GM19023 (cell line): ENCODE measurements around the gene PNPLA5.

ENCODE experiments used
- ATAC-seq: cut with Tn5 transposase; IDR thresholded peaks from one replicate; pipeline ENCODE4 v1.9.1; 2021; ENCODE audit warnings: mild to moderate bottlenecking, moderate library complexity; ENCODE audit not compliant: unreplicated experiment

PNPLA5 gene

DNA sequence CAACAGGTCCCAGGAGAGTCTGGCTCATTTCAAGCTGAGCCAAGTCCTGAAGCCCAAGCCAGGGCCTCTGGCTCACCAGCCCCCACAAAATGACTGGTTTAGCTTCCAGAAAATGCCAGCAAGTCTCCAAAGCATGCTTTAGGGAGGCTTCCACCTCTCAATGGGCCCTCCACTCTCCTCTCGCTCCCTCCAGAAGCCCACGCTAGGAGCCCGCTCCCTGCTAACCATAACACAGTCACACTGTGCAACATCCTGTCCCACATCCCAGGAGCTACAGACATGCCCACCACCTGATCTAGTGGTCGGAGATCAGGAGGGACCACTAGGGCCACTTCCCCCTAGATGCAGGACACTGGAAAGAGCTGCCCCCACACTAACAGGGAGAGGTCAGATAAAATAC, 36.4 kb downstream of the PNPLA5 start:
- no peak for ATAC-seq

DNA sequence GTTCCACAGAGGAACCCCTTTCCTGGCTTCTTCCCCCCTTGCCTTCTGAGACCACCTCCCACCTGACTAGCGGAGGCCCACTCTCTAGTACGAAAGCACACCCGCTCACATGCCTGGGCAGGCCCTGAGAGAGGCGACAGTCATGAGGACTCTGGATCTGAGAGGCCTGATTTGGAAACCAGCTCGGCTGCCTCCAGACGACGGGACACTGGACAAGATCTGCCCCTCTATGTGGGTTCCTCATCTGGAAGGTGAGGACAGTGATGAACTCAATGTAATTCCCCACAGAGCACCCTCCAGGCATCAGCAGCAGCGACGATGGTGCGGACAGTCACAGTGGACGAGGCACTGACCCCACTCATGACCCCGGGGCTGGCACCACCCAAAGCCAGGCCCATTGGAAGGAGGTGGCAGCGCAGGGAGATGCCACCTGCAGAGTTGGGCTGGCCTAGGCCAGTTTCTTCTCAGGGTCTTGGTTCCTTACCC, 37.0 kb downstream of the PNPLA5 start:
- ATAC-seq = no peak

DNA sequence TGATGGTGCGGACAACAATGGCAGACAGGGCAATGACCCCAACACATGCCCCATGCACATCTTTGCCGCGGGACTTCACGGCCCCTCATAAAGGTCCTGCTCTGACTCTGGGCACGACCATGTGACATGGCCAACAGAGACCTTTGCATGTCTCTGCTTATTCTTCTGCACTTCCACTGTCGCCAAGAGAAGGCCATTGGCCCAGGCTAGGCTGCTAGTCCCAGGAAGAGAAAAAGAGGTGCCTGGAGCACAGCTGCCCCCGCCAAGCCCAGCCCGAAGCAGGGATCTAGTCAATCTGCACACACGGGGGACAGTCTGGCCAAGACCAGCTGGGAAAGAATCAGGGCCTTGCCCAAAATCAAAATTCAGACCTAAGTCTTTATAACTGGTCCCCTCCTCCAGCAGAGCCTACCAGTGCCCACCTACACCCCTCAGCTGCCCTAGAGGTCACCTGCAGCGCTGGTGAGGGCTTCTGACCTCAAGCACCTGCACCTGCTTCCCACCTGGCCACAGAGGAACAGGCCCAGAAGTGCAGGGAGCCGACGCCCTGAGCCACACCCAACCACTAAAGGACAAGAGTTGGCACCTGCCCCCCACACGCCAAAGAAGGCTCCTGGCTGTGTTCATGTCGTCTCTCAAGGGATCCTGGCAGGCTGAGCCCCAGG, 37.6 kb downstream of the PNPLA5 start:
- ATAC-seq = no peak

DNA sequence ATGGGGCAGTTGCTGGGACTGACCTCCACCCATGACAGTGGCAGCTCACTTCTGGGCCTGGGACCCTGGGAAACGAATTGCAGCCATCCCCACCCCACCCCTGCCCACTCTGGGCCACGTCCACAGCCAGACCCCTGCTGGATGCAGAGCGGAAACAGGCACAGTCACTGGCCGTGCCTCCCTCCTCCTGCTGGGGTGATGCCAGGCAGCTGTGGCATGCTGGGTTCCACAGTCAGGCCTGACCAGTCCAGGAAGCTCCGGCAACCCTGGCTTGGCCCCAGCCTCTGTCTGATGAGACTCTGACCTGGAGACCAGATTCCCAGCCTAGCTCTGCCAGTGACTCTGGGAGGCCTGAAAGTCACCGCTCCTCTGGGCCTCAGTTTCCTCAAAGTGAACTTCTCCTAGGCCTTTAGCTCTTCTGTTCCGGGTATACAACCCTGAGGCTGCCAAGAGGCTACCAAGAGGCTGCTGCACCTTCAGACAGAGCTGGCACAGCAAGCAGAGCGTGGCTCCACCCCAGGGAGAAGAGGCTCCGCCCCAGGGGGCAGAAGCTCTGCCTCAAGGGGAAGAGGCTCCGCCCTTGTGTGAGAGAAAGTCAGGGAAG, 38.4 kb downstream of the PNPLA5 start:
- no peak for ATAC-seq

DNA sequence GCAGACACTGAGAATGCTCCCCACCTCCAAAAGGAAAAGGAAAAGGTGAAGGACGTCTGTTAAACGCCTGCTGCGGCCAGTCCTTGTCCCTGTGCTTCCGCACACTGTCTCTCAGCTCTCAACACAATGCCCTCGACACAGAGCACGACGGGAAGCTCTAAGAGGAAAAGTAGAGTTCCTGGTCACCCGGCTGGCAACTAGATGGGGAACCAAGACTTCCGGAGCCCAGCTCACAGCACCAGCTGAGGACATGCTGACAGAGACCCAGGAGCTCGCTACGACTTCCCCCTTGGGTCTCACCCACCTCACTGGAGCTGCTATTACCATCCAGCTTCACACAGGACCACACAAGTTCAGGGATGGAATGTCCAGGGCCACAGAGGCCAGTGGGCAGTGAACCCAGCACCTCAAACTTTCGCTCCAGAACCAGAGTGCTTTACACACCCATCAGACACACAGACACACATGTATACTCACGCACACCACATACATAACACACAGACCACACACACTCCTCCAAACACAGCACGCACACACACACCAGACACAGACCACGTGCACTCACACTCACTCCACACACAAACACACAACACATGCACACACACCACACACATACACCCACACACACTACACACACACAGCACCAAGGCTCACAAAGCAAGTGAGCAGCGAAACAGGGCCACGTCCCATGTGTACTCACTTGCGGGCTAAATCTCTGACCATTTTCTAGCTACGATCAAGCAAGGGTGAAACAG, 39.1 kb downstream of the PNPLA5 start:
- no peak for ATAC-seq

DNA sequence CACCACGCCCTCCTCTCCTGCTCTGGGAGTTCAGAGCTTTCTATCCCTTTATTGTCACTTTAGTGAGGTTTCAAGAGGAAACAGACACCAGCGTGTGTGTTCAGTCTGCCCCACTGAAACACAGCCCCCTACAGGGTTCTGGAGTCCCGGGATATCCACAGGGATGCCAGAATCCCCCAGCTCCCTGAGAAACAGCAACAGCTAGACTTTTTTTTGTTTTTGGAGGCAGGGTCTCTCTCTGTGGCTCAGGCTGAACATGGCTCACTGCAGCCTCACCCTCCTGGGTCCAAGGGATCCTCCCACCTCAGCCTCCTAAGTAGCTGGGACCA, 39.9 kb downstream of the PNPLA5 start:
- ATAC-seq = no peak

DNA sequence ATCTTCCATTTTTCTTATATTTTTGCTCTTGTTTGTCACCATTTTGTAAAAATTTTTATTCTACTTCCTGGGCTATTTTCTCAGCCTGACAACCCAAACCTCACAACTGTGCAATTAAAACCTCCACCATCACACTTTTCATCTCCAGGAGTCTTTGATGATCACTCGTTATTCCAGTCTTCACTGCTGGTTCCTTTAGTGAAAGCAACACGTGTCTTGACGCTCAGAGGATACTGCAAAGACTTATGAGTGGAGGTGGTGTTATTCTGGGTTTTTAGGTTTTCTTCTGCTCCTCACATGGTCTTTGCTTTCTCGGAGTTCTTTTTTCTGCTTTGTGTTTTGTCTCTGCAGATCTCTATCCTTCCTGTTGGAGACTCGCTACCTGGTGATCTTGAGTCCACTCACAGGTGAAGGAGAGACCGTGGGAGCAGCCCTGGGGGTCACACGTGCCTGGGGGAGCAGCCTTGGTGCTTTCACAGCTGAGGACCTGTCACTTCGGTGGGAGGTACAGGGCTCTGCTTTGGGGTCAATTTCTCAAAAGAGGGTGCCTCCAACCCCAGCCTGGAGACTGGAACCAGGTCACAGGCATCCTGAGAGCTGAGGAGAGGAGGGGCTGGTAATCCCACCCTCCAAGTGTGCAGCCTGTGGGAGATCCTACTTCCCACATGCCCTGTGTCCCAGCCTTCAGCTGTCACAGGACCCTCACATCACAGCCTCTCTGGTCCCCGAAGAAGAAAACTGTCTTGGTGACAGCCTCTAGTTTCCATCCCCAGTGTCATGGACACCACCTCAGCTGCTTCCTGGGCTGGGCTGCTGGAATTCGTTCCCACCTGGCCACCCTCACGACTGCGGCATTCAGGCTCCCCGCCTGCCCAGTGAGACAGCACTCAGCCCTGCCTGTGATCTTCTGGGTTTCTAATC, 40.5 kb downstream of the PNPLA5 start:
- ATAC-seq = no peak

DNA sequence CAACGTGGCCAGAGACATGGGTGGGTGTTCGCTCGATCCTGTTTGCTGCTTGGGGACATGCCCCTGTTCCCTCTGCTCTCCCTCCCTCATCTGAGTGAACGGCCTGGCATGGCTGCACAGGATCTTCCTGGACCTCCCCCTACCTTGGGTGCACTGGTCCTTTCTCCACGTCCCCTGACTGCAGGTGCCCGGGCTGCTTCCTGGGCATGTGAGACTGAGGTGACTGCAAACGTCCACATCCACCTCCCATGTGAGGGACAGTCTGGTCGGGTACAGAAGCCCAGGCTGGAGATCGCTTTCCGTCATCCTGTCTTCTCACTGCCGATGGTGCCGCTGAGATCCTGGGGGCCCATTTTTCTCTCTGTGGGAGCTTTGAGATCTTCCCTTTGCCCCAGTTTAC, 41.3 kb downstream of the PNPLA5 start:
- ATAC-seq = no peak

DNA sequence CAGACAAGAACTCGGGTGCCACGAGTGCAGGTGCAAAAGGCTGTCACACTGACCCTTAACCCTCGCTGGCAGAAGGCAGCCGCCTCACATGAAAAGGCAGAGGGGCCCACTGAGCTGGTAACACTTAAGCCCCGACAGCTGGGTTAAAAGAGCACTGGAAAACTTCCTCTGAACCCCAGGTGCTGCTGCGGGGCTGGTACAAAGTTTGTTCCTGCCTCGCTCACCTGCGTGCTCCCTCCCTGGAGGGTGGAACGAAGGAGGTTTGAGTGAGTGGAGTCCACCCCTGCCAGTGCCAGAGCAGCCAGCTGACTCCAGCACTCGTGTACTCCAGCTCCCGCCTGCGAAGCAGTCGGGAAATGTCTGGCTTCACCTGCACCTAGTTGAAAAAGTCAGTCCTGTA, 42.1 kb downstream of the PNPLA5 start:
- ATAC-seq = no peak

DNA sequence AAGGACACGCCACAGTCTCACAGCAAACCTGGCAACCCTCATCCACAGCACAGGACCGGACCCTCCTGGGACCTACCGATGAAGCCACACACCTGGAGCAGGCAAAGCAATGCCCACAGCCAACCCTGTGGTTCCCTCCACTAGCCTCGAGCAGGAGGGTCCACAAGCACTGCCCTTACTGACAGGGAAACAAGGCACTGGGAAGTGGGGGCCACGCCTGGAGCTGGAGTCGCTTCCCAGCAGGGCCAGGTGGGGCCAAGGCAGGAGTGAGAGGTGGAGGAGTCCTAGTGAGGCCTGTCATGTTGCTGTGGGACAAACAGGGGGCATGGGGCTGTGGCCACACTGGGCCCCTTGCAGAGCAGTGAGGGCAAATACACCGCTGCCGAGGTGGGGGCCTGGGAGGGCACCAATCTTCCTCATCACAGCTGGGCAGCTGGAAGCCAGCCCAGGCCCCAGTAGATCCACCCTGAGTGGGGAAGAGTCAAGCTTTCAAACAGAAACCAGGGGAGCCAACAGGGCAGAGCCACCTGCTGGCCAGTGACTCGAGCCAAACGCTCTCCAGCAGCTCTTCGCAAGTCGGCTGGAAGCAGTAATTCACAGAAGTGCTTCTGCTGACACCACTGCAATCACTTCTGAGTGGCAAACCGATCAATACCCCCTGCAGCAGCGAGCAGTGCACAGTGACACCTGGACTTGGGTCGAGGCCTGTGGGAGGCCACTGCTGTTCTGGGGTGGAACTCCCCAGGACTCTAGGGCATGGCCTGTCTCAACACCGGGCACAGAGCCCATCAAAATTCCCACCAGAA, 43.2 kb downstream of the PNPLA5 start:
- no peak for ATAC-seq

DNA sequence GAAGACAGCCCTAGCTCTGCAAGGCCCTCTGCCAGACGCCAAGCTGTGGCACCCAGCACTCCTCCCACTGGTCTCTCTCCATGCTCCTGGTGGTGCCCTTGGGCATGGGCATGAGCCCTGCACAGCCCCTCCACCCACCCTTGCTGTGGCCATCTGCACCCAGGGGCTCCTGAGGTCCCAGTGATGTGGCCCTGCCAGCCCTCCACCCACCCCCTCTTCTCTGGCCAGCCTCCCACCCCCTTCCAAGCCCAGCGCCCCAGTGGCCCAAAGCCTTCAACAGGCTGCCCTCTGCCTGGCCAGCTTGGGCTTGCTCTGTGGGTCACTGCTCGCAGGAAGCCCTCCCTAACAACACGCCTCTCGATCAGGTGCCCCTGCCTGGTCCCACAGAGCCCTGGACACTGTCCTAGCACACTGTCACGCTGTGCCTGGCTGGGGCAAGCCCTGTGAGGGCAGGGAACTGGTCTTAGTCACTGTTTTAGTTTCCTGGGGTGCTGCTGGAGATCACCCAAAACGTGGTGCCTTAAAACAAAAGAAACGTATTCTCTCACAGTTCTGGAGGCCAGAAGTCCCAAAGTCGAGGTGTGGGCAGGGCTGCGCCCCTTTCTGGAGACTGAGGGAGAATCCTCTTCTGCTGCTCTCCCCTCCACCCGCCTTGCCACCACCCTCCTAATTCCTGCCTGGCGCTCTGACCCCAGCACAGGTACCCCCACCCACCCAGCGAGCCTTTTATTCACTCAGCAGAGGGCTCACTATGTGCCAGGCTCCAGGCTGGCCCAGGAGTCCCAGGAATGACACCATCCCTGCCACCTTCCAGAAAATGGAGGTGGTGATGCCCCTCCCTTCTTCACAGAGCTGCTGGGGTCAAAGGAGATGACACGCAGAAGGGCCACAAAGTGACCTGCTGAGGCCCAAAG, 44.2 kb downstream of the PNPLA5 start:
- ATAC-seq = no peak

DNA sequence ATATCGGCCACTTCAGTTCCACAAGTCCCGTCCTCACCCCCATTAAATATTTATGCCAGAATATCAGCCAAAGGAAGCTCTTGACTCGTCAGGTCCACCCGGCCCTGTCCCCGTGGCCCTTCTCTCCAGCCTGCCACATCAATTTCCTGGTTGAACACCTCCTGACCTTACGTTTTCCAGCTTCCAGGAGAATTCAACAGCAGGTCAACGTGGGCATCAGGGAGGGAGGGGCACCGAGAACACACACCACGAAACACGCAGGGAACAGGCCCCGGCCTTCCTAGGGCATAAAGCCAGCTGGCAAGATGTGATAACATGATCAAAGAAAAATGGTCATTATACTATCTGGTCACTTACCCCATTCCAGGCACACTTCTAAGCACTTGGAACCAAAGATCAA, 44.8 kb downstream of the PNPLA5 start:
- no peak for ATAC-seq

DNA sequence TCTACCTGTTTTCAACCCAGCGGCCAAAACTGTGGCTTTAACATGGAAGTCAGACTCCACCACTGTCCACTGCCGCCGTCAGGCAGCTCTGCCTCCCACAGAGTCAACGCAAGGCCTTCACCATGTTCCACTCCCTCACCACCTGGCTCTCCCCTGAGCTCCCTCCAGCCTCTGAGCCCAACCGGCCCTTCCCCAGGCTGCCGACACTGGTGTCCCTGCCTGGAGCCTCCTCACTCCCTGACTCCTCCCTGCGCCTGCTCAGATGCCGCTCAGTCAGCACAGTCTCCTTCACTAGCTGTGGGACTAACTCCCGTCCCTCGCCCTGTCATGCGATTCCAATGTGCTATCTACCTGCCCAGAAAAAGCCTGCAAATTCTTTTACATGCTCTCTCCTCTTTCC, 45.8 kb downstream of the PNPLA5 start:
- ATAC-seq = no peak

DNA sequence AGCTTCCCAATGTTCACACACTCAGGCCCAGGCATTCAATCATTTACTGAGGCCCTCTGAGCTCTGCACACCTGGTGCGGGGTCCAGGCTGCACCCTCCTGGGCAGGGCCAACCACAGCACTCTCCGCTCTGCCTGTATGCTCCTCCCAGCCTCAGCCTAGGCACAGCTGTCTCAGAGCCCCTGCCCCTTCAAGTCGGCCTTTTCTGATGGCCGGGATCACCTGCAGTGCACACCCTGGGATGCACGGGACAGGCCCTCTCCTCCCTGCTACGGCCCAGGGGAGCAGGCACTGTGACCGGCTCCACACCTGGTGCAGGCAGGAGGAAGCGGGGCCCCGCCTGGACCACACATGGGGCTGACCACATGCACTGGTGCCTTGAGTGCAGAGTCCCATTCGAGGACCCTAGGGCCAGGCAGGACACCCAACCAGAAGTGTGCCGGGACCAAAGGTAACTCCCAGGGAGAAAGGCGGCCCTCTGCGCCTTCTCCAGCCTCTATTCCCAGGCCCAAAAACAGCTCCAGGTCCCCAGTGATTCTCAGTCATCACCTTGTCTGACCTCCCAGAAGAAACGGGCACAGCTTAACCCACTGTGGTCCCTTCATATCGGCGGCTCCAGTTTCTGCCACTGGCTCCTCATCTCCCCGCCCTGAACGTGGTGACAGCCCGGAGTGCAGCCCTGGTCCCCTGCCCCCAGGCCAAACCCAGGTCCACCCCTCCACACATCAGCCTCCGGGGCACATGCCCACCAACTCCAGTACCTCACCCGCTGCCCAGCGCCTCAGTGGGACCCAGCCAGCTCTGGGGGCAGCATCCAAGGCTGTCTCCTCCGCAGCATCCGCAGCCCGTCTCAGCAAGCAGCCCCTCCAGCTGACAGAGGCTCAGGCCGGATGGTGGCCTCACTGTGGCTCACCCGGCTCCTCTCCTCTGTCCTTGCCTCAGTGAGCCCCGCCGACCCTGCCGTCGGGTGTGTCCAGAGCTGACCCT, 47.0 kb downstream of the PNPLA5 start:
- no peak for ATAC-seq

DNA sequence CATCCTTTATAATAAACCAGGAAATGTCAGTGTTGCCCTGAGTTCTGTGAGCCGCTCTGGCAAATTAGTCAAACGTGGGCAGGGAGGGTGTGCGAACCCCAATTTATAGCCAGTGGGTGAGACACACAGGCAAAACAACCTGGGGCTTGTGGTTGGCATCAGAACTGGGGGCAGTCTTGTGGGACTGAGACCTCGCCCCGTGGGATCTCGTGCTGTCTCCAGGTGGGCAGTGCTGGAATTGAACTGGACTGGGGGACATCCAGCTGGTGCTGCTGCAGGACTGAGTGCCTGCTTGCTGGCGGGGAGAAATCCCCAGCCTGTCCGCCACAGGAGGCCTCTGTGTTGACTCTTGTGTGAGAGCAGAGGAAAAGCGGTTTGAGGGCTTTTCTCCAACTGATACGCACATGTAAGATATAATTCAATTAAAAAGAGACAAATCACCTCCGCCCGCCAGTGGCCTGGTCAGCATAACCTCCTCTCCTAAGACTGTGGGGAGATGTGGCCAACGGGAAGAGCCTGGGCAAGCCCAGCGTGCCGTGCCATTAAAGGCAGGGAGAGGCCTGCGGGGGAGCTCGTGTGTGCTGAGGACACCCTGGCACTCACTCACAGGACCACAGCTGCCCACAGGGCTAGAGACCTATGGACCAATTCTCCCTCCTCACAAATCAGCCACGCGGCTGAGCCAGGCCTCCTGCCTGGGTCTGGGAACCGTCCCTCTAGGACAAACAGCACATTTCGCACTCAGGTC, 47.9 kb downstream of the PNPLA5 start:
- ATAC-seq = no peak

DNA sequence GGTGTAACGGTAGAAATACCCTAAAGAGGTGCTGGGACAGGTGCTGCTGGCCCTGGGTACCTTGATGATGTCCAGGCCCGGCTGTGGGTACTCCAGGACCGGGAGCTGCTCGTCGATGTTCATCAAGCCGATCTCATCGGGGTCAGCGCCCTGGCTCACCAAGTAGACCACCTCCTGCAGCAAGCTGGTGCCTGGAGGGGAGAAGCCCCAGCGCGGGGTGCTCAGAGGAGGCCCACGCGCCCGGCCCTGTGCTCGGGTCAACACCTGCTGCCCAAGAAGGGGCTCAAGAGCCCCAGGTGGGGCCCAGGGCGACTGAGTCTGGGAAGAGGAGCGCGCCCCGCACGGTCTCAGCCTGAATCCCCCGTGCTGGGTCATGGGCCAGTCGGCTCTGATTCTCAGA, 50.1 kb downstream of the PNPLA5 start:
- no peak for ATAC-seq

DNA sequence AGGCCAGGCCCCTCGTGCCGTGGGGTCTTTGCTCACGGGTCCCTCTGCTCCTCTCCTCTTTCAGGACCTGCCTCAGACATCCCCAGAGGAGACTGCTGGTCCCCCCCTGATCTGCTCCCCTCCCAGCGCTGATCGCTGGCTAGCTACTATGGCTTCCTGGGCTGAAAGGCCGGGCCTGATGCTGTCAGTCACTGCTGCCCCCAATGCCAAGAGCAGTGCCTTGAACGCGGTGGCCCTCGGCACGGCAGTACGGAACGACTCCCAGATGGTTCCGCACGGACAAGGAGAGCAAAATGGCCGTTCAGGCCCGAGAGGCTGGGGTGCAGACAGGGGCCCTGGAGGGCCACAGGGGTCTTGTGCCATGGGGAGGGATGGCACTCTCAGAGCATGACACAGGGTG, 51.0 kb downstream of the PNPLA5 start:
- no peak for ATAC-seq

DNA sequence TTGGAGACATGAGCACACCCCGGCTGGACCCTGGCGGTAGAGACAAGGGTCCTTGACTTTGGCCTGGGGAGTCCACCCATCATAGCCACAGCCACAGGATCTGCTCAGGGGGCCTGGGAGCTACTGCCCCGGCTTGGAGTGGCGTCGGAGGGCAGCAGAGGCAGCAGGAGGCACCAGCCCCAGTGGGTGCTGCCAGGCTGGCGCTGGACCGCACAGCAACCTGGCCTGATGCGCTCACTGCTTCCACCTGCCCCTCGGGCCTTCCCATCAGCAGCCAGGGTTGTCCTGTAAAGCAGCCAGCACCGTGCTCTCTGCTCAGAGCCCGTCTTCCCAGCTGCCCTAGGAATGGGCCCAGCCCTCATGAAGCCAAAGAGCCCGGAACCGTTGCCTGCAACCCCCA, 51.4 kb downstream of the PNPLA5 start:
- no peak for ATAC-seq
